Measurements from ENCODE around the gene SOX18. TPM values are rescaled to one million over a fixed set of nuclear protein-coding genes. Genes with fewer than 3 reads are reported as not detected.

The SOX18 gene
- total and polyA plus RNA-seq, 2 experiments from 2014 or later, result 0.21 TPM; not detected in 1

DNA sequence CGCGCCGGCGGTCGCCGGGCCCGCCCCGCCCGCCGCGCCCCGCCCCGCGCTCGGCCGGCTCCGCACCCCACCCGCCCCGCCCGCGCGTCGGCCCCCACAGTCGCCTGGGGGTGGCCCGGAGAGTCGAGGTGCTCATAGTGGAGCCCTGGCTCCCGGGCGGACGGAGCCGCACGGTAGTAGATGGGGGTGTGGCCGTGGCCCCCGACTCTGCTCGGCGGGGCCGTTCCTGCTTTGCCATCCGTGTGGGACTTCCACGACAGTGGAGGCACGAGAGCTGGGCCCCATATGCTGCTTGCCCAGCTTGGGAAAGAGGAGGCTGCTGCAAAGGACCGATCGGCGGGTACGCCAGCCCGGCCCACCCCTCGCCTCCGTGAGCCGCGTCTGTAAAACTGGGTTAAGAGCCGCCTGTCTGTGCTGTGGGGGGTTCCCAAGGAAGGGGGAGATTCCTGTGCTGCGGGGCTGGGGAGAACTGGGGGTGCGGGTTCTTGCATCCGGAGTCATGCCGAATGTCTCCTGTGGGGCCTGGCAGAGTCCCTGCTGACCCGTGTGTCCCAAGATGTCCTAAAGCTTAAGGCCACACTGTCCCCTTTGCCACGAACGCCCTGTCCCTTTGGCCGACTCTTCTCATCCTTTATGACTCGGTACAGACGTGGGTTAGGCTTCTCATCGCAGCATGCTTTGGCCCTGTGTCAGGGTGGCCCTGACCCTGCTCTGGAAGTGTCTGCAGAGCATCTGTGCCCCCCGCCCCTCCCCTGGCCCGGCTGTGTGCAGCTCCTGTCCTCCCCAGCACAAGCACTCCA is 30.8 kb upstream of the SOX18 start, which contains the start of gene OPRL1 (continued):
- TF ChIP-seq, protein P1, sequence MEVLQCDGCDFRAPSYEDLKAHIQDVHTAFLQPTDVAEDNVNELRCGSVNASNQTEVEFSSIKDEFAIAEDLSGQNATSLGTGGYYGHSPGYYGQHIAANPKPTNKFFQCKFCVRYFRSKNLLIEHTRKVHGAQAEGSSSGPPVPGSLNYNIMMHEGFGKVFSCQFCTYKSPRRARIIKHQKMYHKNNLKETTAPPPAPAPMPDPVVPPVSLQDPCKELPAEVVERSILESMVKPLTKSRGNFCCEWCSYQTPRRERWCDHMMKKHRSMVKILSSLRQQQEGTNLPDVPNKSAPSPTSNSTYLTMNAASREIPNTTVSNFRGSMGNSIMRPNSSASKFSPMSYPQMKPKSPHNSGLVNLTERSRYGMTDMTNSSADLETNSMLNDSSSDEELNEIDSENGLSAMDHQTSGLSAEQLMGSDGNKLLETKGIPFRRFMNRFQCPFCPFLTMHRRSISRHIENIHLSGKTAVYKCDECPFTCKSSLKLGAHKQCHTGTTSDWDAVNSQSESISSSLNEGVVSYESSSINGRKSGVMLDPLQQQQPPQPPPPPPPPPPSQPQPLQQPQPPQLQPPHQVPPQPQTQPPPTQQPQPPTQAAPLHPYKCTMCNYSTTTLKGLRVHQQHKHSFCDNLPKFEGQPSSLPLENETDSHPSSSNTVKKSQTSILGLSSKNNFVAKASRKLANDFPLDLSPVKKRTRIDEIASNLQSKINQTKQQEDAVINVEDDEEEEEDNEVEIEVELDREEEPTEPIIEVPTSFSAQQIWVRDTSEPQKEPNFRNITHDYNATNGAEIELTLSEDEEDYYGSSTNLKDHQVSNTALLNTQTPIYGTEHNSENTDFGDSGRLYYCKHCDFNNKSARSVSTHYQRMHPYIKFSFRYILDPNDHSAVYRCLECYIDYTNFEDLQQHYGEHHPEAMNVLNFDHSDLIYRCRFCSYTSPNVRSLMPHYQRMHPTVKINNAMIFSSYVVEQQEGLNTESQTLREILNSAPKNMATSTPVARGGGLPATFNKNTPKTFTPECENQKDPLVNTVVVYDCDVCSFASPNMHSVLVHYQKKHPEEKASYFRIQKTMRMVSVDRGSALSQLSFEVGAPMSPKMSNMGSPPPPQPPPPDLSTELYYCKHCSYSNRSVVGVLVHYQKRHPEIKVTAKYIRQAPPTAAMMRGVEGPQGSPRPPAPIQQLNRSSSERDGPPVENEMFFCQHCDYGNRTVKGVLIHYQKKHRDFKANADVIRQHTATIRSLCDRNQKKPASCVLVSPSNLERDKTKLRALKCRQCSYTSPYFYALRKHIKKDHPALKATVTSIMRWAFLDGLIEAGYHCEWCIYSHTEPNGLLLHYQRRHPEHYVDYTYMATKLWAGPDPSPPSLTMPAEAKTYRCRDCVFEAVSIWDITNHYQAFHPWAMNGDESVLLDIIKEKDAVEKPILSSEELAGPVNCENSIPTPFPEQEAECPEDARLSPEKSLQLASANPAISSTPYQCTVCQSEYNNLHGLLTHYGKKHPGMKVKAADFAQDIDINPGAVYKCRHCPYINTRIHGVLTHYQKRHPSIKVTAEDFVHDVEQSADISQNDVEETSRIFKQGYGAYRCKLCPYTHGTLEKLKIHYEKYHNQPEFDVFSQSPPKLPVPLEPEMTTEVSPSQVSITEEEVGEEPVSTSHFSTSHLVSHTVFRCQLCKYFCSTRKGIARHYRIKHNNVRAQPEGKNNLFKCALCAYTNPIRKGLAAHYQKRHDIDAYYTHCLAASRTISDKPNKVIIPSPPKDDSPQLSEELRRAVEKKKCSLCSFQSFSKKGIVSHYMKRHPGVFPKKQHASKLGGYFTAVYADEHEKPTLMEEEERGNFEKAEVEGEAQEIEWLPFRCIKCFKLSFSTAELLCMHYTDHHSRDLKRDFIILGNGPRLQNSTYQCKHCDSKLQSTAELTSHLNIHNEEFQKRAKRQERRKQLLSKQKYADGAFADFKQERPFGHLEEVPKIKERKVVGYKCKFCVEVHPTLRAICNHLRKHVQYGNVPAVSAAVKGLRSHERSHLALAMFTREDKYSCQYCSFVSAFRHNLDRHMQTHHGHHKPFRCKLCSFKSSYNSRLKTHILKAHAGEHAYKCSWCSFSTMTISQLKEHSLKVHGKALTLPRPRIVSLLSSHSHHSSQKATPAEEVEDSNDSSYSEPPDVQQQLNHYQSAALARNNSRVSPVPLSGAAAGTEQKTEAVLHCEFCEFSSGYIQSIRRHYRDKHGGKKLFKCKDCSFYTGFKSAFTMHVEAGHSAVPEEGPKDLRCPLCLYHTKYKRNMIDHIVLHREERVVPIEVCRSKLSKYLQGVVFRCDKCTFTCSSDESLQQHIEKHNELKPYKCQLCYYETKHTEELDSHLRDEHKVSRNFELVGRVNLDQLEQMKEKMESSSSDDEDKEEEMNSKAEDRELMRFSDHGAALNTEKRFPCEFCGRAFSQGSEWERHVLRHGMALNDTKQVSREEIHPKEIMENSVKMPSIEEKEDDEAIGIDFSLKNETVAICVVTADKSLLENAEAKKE (CRISPR knock-in tag; IDR thresholded peaks at IDR 0.05), result no peak
- TF ChIP-seq JUNB (IDR thresholded peaks at IDR 0.05; ENCODE audit: unreplicated experiment) (no peak), CREB1 (CRISPR knock-in tag; IDR thresholded peaks at IDR 0.05; ENCODE audit: low read depth) (no peak), ZNF331 (CRISPR knock-in tag; IDR thresholded peaks at IDR 0.05; ENCODE audit: low read depth) (no peak), STAT1 (IDR thresholded peaks at IDR 0.05; ENCODE audit: unreplicated experiment) (no peak), EZH2 (IDR thresholded peaks at IDR 0.05; ENCODE audit: low read depth, unreplicated experiment) (no peak), POLR2AphosphoS5 (IDR thresholded peaks at IDR 0.05; ENCODE audit: low read depth) (no peak), NANOG (IDR thresholded peaks at IDR 0.05; ENCODE audit: borderline replicate concordance) (no peak), EZH2phosphoT487 (IDR thresholded peaks at IDR 0.05; ENCODE audit: unreplicated experiment) (no peak)
- TF ChIP-seq, protein P2, sequence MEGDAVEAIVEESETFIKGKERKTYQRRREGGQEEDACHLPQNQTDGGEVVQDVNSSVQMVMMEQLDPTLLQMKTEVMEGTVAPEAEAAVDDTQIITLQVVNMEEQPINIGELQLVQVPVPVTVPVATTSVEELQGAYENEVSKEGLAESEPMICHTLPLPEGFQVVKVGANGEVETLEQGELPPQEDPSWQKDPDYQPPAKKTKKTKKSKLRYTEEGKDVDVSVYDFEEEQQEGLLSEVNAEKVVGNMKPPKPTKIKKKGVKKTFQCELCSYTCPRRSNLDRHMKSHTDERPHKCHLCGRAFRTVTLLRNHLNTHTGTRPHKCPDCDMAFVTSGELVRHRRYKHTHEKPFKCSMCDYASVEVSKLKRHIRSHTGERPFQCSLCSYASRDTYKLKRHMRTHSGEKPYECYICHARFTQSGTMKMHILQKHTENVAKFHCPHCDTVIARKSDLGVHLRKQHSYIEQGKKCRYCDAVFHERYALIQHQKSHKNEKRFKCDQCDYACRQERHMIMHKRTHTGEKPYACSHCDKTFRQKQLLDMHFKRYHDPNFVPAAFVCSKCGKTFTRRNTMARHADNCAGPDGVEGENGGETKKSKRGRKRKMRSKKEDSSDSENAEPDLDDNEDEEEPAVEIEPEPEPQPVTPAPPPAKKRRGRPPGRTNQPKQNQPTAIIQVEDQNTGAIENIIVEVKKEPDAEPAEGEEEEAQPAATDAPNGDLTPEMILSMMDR (conservative IDR thresholded peaks at IDR 0.05; ENCODE audit: low read depth in 2 of 2), result no peak
- TF ChIP-seq, protein P3, sequence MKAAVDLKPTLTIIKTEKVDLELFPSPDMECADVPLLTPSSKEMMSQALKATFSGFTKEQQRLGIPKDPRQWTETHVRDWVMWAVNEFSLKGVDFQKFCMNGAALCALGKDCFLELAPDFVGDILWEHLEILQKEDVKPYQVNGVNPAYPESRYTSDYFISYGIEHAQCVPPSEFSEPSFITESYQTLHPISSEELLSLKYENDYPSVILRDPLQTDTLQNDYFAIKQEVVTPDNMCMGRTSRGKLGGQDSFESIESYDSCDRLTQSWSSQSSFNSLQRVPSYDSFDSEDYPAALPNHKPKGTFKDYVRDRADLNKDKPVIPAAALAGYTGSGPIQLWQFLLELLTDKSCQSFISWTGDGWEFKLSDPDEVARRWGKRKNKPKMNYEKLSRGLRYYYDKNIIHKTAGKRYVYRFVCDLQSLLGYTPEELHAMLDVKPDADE (IDR thresholded peaks at IDR 0.05), result no peak

All from GM23338 (cell line).